Keratinocyte (primary cell): ENCODE results near the gene OCLN.
"Not testable (repeated sequence)": the region's sequence is repeated elsewhere in the genome, so short reads cannot be mapped to it uniquely, and the experiment has no call there.

Source experiments
- CTCF ChIP-seq, 3 experiments: IDR thresholded peaks in 1 of 3; conservative IDR thresholded peaks in 1 of 3; optimal IDR thresholded peaks in 1 of 3; 2 replicates in 2 of 3; 3 replicates in 1 of 3; pipeline versions ENCODE3 to v1.5.1; 2011; ENCODE audit warnings: low read length in 3 of 3, mild to moderate bottlenecking in 3 of 3, moderate library complexity in 2 of 3, control low read depth in 1 of 3, inconsistent platforms in 1 of 3; ENCODE audit not compliant: insufficient read depth in 2 of 3; ENCODE audit errors: extremely low read depth in 1 of 3
- EZH2 ChIP-seq: IDR thresholded peaks from one replicate; pipeline ENCODE4 v1.6.1; 2012; ENCODE audit warnings: inconsistent platforms, mild to moderate bottlenecking, low read length, moderate library complexity

- TF ChIP-seq CTCF (optimal IDR thresholded peaks at IDR 0.05 in 1 of 3, IDR thresholded peaks at IDR 0.05 in 1 of 3, conservative IDR thresholded peaks at IDR 0.05 in 1 of 3; ENCODE audit: extremely low read depth in 1 of 3, insufficient read depth in 2 of 3, low read length in 3 of 3); EZH2: not testable (repeated sequence)
Measured at GRCh38 chr5:69453487-69453886, 39.1 kb upstream of the OCLN start.
